Nephron progenitor cell (in vitro differentiated cells): ENCODE results near the gene DRC7.

Experiments used
- DNase-seq: peaks from one replicate; pipeline ENCODE4 v3.0.0; 2021
- H3K27ac Mint-ChIP-seq: 2 replicates; pipeline ENCODE4 v1.8.0; 2021; ENCODE audit warnings: mild to moderate bottlenecking, moderate library complexity, mixed read lengths
- H3K27me3 Mint-ChIP-seq: 2 replicates; pipeline ENCODE4 v1.8.0; 2021; ENCODE audit warnings: mild to moderate bottlenecking, low read depth, mixed read lengths; ENCODE audit not compliant: poor library complexity
- H3K36me3 Mint-ChIP-seq: 2 replicates; pipeline ENCODE4 v1.8.0; 2021; ENCODE audit warnings: low read depth, mixed read lengths
- H3K4me1 Mint-ChIP-seq: 2 replicates; pipeline ENCODE4 v1.8.0; 2021; ENCODE audit warnings: mixed read lengths
- H3K4me3 Mint-ChIP-seq: 2 replicates; pipeline ENCODE4 v1.8.0; 2021; ENCODE audit warnings: mild to moderate bottlenecking, moderate library complexity, mixed read lengths
- H3K9me3 Mint-ChIP-seq: 2 replicates; pipeline ENCODE4 v1.8.0; 2021; ENCODE audit warnings: mild to moderate bottlenecking, moderate library complexity, mixed read lengths
- CTCF ChIP-seq: fragments of 200-600 bp; sonication (generic); IDR thresholded peaks from 2 replicates; pipeline ENCODE4 v1.5.0; 2021; ENCODE audit warnings: antibody characterized with exemption

Gene DRC7

GRCh38 chr16:57781349-57781740 lies 86.7 kb downstream of the DRC7 start:
- no peak for DNase-seq
- Mint-ChIP-seq H3K27ac (no peak overlapping the region), H3K4me3 (no peak overlapping the region), H3K4me1 (peaks cover 3% of the 10 kb centered on the region), H3K27me3 (no peaks in the 10 kb centered on the region), H3K9me3 (no peaks in the 10 kb centered on the region), H3K36me3 (peaks cover 5% of the 10 kb centered on the region)
- TF ChIP-seq CTCF: no peak
